ENCODE measurements around the gene PRR7.
A peak's percentile ranks its signal among the peaks of the same experiment; 100 is the strongest.

Gene PRR7

DNA sequence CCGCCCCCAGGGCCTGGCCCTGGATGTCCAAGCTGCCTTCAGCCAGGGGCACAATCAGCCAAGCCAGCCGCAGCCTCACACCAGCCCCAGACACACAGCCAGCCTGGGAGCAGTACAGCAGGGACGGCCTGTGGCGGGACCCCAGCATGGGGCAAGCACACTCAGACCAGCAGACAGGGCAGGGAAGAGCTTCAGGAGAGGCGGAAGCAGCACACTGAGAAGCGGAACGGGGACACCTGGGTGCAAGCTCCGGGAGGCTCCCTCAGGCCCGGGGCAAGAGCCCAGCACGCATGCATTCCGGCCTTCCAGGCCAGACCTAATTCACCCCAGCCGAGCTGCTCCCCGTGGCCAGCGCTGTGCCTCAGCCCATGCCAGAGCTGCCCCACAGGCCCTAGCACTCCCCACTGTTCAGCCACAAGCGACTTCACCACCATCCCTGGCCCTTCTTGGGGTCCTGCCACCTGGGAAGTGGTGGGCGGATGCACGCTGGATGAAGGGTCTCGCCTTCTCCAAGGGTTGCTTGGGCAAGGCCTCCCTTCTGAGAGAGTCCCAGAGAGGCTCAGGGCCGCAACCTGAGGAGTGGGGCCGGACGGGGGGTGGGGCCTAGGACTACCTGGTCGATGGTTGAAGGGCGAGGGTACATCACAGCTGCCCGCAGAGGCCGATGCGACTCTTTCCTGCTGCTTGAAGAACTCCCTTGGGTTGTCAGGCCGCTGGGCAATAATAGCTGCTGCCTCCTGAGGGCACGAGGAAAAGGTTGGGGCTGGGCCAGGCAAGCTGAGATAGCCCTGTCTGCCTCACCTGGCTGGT lies 13.4 kb downstream of the PRR7 start:
- no peak overlapping the region for H3K27ac ChIP-seq (ENCODE audit: insufficient read depth, low read depth, low read length, poor library complexity, severe bottlenecking)

DNA sequence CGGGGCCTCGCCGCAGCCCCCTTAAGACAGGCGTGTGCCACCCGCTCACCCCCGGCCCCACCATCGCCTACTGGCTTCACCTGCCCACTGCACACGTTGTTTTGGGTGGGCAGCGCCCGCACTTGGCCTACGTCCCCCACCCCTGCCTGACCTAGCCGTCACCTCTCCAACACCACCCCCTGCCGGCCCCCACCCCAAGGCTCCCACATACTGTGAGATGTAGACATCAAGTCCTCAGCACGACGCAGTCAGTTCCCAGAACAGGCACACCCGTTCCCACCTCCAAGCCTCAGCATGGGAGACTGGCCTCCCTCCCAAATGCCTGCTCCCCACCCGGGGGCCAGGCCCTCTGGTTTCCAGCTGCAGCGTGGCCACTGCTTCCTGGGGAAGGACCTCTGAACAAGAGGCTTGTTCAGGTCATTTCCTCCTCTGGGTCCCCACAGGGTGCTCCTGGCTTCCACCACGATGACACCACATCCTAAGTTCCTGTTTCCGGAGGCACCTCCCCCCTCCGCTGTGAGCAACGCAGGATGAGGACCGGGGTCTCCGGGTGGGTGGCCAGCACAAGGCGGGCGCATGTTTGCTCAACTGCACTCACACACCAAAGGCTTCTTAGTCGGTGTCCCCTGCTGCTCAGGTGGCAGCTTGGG lies 15.5 kb downstream of the PRR7 start:
- Histone ChIP-seq H3K4me1 (ENCODE audit: control insufficient read depth, insufficient read depth, low read length) (peaks cover 9% of the 10 kb centered on the region), H3K27ac (ENCODE audit: insufficient read depth, low read depth, low read length, poor library complexity, severe bottlenecking) (no peak overlapping the region), H3K9me3 (ENCODE audit: control insufficient read depth, low read length) (no peaks in the 10 kb centered on the region), H3K27me3 (ENCODE audit: control insufficient read depth, insufficient read depth, low read length, poor library complexity, severe bottlenecking) (no peaks in the 10 kb centered on the region), H3K36me3 (ENCODE audit: control insufficient read depth, insufficient read depth, low read length) (peaks cover 68% of the 10 kb centered on the region), H3K4me3 (ENCODE audit: insufficient read depth, low read depth, low read length) (no peak overlapping the region)
- WGBS, 2 experiments, result 94 to 96% methylated on average over 27 of the region's 27 CpGs

More for the DNA sequence above, 13.4 kb downstream of the PRR7 start:
- Histone ChIP-seq H3K4me1 (ENCODE audit: control insufficient read depth, insufficient read depth, low read length) (peaks cover 17% of the 10 kb centered on the region), H3K9me3 (ENCODE audit: control insufficient read depth, low read length) (no peaks in the 10 kb centered on the region), H3K27me3 (ENCODE audit: control insufficient read depth, insufficient read depth, low read length, poor library complexity, severe bottlenecking) (no peaks in the 10 kb centered on the region), H3K36me3 (ENCODE audit: control insufficient read depth, insufficient read depth, low read length) (peaks cover 53% of the 10 kb centered on the region), H3K4me3 (ENCODE audit: insufficient read depth, low read depth, low read length) (no peak overlapping the region)
- 94 to 95% methylated on average over 28 of the region's 28 CpGs for WGBS, 2 experiments

DNA sequence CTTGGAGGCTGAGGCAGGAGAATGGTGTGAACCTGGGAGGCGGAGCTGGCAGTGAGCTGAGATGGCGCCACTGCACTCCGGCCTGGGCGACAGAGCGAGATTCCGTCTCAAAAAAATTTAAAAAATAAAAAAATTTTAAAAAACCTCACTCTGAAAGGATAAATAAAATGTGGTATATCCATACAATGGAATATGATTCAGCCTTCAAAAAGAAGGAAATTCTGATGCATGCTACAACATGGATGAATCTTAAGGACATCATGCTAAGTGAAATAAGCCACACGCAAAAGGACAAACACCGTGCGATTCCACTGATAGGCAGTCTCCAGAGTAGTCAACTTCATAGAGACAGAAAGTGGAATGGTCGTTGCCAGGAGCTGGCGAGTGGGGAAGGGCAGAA lies 18.4 kb downstream of the PRR7 start:
- peaks cover 59% of the 10 kb centered on the region for H3K36me3 ChIP-seq (ENCODE audit: control insufficient read depth, insufficient read depth, low read length)
- 84 to 89% methylated on average over 9 to 11 of the region's 11 CpGs for WGBS, 2 experiments
- no peak overlapping the region for H3K4me3 ChIP-seq (ENCODE audit: insufficient read depth, low read depth, low read length)
- H3K27me3 ChIP-seq (ENCODE audit: control insufficient read depth, insufficient read depth, low read length, poor library complexity, severe bottlenecking), result no peaks in the 10 kb centered on the region
- H3K4me1 ChIP-seq (ENCODE audit: control insufficient read depth, insufficient read depth, low read length), result peaks cover 8% of the 10 kb centered on the region
- H3K9me3 ChIP-seq (ENCODE audit: control insufficient read depth, low read length), result no peaks in the 10 kb centered on the region
- H3K27ac ChIP-seq (ENCODE audit: insufficient read depth, low read depth, low read length, poor library complexity, severe bottlenecking), result no peak overlapping the region

DNA sequence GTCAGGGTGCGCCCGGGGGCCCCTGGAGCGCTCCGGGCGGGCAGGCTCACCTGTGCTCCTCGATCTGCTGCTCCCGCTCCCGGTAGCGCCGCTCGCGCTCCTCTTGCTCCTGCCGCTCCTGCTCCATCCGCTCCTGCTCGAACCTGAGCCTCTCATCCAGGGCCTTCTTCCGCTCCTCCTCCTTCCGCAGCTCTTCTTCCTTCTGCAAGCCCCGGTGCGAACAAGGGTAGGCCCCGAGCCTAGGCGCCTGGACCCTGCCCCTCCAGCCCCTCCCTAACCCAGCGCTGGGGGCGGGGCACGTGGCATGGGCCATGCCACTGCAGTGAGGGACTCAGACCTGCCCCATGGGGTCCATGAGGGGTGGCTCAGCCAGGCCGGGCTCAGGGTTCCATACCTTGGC lies 20.2 kb downstream of the PRR7 start:
- Histone ChIP-seq H3K4me3 (ENCODE audit: insufficient read depth, low read depth, low read length) (no peak overlapping the region), H3K4me1 (ENCODE audit: control insufficient read depth, insufficient read depth, low read length) (peaks cover 27% of the 10 kb centered on the region), H3K9me3 (ENCODE audit: control insufficient read depth, low read length) (no peaks in the 10 kb centered on the region), H3K27me3 (ENCODE audit: control insufficient read depth, insufficient read depth, low read length, poor library complexity, severe bottlenecking) (no peaks in the 10 kb centered on the region), H3K36me3 (ENCODE audit: control insufficient read depth, insufficient read depth, low read length) (peaks cover 48% of the 10 kb centered on the region), H3K27ac (ENCODE audit: insufficient read depth, low read depth, low read length, poor library complexity, severe bottlenecking) (no peak overlapping the region)
- WGBS, 2 experiments, result 97% methylated on average over 25 of the region's 25 CpGs

DNA sequence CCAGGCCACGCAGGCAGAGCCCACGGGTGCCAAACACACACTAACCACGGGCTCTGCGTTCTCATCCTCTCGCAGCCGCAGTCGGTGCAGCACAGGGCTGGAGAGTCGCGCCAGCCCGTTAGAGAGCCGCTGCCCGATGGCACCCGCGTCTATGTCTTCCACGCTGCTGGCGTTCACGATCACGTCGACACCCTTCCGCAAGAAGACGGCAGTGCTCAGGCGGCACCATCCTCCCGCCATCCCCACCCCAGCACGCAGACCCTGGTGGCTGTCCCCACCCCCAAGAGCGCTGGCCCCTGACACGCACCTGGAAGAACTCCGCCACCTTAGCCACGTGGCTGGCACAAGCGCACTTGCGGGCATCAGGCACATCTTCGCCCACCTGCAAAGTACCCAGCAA lies 20.8 kb downstream of the PRR7 start:
- H3K27me3 ChIP-seq (ENCODE audit: control insufficient read depth, insufficient read depth, low read length, poor library complexity, severe bottlenecking), result no peaks in the 10 kb centered on the region
- 94 to 96% methylated on average over 31 of the region's 31 CpGs for WGBS, 2 experiments
- no peak overlapping the region for H3K4me3 ChIP-seq (ENCODE audit: insufficient read depth, low read depth, low read length)
- H3K36me3 ChIP-seq (ENCODE audit: control insufficient read depth, insufficient read depth, low read length), result peaks cover 43% of the 10 kb centered on the region
- H3K4me1 ChIP-seq (ENCODE audit: control insufficient read depth, insufficient read depth, low read length), result peaks cover 30% of the 10 kb centered on the region
- H3K9me3 ChIP-seq (ENCODE audit: control insufficient read depth, low read length), result no peaks in the 10 kb centered on the region
- H3K27ac ChIP-seq (ENCODE audit: insufficient read depth, low read depth, low read length, poor library complexity, severe bottlenecking), result no peak overlapping the region

DNA sequence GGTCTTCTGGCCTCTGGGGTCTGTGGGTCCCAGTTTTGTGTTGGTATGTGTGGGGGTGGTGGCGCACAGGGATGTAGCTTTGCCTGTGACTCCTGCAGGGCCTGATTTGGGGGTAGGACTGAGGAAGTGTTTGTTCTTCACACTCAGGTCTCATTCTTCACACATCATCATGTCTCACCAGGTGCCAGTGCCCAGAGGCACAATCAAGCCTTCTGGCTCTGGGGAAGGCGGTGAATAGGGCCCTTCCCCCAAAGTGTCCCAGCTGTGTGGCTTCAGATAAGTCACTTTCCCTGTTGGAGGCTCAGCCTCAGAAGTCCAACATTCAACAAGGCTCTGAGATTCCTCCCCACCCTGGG lies 21.7 kb downstream of the PRR7 start:
- WGBS, 2 experiments, result 81 to 90% methylated on average over 2 of the region's 2 CpGs
- Histone ChIP-seq H3K9me3 (ENCODE audit: control insufficient read depth, low read length) (no peaks in the 10 kb centered on the region), H3K27ac (ENCODE audit: insufficient read depth, low read depth, low read length, poor library complexity, severe bottlenecking) (peak overlapping the region; percentile 4), H3K4me3 (ENCODE audit: insufficient read depth, low read depth, low read length) (no peak overlapping the region), H3K4me1 (ENCODE audit: control insufficient read depth, insufficient read depth, low read length) (peaks cover 30% of the 10 kb centered on the region), H3K36me3 (ENCODE audit: control insufficient read depth, insufficient read depth, low read length) (peaks cover 39% of the 10 kb centered on the region), H3K27me3 (ENCODE audit: control insufficient read depth, insufficient read depth, low read length, poor library complexity, severe bottlenecking) (no peaks in the 10 kb centered on the region)

DNA sequence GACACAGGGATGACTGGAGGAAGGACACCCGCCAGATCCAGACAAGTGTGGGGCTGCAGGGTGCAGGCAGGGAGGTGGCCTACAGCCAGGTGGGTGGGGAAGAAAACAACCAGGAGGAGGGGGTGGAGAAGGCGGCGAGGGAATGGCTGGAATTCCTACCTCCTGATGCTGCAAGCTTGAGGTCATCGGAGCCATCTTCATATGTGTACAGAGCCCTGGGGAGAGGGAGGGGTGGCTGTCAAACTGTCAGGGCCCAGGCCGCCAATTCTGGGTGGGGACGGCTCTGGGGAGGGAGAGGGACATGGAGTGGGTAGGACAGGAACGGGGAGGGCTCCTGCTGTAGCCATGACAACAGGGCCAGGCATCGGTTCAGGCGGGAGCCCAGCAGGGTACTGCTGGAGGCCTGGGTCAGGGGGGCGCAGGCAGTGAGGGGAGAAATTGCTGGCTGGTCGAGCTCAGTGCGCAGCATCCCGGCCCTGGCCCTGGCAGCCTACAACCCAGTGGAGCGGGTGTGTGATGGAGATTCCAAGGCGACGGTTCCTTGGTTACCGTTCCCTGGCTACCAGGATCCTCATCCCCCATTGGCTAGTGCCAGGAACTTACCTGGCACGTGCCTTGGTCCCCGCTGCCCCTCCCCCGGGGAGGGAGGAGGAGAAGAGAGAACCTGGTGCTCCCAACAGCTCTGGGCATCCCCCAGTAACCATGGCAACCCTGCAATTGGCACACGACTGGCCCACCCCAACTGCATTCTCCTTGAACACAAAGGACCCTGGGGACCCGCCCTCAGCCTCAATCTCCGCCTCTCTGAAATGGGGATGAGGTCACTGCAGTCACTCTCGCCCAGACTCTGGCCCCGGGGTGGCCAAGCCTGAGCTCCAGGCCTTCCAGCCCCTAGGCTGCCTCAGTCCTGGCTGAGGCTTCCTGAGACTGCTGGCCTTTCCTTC lies 22.3 kb downstream of the PRR7 start:
- peak overlapping the region; percentile 89 for H3K27ac ChIP-seq (ENCODE audit: insufficient read depth, low read depth, low read length, poor library complexity, severe bottlenecking)
- peaks cover 34% of the 10 kb centered on the region for H3K36me3 ChIP-seq (ENCODE audit: control insufficient read depth, insufficient read depth, low read length)
- H3K4me3 ChIP-seq (ENCODE audit: insufficient read depth, low read depth, low read length), result peak overlapping the region; percentile 11
- H3K9me3 ChIP-seq (ENCODE audit: control insufficient read depth, low read length), result no peaks in the 10 kb centered on the region
- H3K4me1 ChIP-seq (ENCODE audit: control insufficient read depth, insufficient read depth, low read length), result peaks cover 32% of the 10 kb centered on the region
- WGBS, 2 experiments, result 52 to 60% methylated on average over 24 of the region's 25 CpGs
- no peaks in the 10 kb centered on the region for H3K27me3 ChIP-seq (ENCODE audit: control insufficient read depth, insufficient read depth, low read length, poor library complexity, severe bottlenecking)

DNA sequence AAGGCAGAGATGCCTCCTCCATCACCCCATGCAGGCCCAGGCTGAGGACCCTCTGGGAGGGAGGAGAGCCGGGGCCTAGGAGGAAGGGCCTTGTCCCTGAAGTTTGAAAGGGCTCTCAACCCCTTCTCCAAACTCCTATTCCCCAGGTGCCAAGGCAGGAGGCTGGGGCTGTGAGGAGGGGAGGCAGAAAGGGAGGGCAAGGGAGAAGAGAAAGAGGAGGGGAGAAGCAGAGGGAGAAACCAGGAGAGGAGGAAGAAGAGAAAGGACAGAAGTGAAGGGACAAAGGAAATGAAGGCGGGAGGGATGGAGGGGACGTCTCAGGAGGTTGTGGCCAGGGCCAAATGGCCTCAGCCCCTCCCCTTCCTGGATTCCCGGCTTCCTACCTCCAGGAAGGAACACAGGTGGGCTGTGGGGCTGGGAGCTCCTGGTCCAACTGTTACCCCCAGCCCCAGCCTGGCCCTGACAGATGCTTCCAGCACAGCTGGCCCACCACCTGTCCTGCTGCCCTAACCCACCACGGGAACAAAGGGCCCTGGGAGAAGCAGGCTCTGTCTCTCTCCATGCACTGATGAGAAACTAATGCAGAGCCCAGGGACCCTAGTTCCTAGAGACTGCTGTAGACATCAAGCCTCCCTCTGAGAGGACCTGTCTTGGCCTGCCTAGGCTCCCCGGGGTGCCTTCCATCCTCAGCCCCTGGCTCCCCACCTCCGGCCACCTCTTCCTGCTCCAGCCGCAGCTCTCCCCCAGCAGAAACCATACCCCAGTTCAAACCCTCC lies 23.3 kb downstream of the PRR7 start:
- peaks cover 39% of the 10 kb centered on the region for H3K4me1 ChIP-seq (ENCODE audit: control insufficient read depth, insufficient read depth, low read length)
- H3K36me3 ChIP-seq (ENCODE audit: control insufficient read depth, insufficient read depth, low read length), result peaks cover 34% of the 10 kb centered on the region
- no peaks in the 10 kb centered on the region for H3K27me3 ChIP-seq (ENCODE audit: control insufficient read depth, insufficient read depth, low read length, poor library complexity, severe bottlenecking)
- H3K27ac ChIP-seq (ENCODE audit: insufficient read depth, low read depth, low read length, poor library complexity, severe bottlenecking), result peak overlapping the region; percentile 89
- WGBS, 2 experiments, result 71 to 77% methylated on average over 7 to 8 of the region's 8 CpGs
- no peaks in the 10 kb centered on the region for H3K9me3 ChIP-seq (ENCODE audit: control insufficient read depth, low read length)
- H3K4me3 ChIP-seq (ENCODE audit: insufficient read depth, low read depth, low read length), result peak overlapping the region; percentile 11

DNA sequence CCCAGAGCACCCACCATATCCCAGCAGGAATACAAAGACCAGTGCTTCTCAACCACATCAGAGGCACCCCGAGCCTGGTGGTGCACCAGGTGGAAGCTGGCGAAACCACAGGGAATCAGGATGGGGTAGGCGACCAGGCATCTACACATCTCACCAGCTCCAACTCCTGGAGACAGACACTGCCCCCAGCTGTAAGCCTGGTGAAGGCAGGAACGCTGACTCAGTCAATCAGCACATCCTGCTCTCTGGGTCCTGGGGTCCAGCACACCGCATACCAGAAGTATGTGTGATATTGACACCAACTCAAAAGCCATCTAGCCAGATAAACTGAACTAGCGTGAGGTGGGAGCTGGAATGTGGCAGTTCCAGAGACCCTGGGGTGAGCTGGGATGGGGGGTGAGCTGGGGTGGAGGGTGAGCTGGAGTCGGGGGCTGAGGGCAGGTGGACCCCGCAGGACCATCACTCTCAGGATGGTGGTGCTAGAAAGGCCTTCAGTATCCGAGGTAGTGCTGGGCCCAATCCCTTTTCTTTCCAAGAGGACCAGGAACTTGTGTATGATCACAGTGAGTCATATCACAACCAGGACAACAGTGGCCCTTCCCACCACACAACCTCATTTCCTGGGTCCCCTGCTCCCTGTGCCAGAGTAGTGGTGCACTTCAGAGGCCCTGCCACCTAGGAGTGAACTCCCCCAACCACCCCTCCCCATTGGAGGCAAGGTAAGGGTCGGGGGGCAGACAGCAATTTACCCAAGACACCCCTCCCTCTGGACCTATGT lies 24.3 kb downstream of the PRR7 start:
- Histone ChIP-seq H3K9me3 (ENCODE audit: control insufficient read depth, low read length) (no peaks in the 10 kb centered on the region), H3K27ac (ENCODE audit: insufficient read depth, low read depth, low read length, poor library complexity, severe bottlenecking) (peak overlapping the region; percentile 89), H3K36me3 (ENCODE audit: control insufficient read depth, insufficient read depth, low read length) (peaks cover 24% of the 10 kb centered on the region), H3K4me1 (ENCODE audit: control insufficient read depth, insufficient read depth, low read length) (peaks cover 41% of the 10 kb centered on the region), H3K4me3 (ENCODE audit: insufficient read depth, low read depth, low read length) (peak overlapping the region; percentile 95), H3K27me3 (ENCODE audit: control insufficient read depth, insufficient read depth, low read length, poor library complexity, severe bottlenecking) (no peaks in the 10 kb centered on the region)
- WGBS, 2 experiments, result 91 to 94% methylated on average over 10 of the region's 10 CpGs

Measured in ectodermal cell (in vitro differentiated cells).